Forelimb muscle (tissue), 1 donor: ENCODE measurements around the gene HTR3C. TPM values are rescaled to one million over a fixed set of nuclear protein-coding genes. Genes with fewer than 3 reads are reported as not detected.
A peak's percentile ranks its signal among the peaks of the same experiment; 100 is the strongest.
"Not testable (repeated sequence)": the region's sequence is repeated elsewhere in the genome, so short reads cannot be mapped to it uniquely, and the experiment has no call there.

ENCODE experiments used
- DNase-seq: peaks from one replicate; pipeline ENCODE4 v3.0.0-alpha.2; 2013; ENCODE audit warnings: low read depth
- polyA plus RNA-seq: library from polyadenylated mRNA; unstranded; fragments of 120-200 nt; gene quantifications from one replicate; pipeline ENCODE4 v1.2.1, GENCODE V29; 2013; ENCODE audit not compliant: insufficient read length

The HTR3C gene
- not detected for polyA plus RNA-seq

DNA sequence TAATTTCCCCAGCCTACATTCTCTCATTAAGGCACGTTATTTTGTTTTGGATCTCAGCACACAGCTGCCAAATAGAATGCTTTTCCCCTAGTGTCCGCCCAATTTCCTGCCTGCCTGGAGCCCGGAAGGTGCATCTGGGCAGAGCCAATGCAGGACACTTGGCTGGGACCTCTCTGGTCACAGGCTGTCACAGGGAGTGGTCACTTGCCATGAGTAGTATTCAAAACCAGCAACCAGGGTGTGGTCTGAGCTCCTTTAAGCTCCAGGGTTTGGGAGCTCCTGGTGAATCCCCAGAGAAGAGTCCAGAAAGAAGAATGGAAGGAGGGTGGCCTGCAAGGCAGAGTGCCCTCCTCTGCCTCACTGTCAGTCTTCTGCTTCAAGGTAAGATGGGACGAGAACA, at the start of gene HTR3C:
Gene HTR3C, plus strand, starts transcription at position 281 of the 400 bp plus-strand sequence. Its CDS starts 34 bp downstream, at position 315.
- no peak for DNase-seq

GRCh38 chr3:184003187-184003967, 49.5 kb upstream of the HTR3C start:
- no peak for DNase-seq

DNA sequence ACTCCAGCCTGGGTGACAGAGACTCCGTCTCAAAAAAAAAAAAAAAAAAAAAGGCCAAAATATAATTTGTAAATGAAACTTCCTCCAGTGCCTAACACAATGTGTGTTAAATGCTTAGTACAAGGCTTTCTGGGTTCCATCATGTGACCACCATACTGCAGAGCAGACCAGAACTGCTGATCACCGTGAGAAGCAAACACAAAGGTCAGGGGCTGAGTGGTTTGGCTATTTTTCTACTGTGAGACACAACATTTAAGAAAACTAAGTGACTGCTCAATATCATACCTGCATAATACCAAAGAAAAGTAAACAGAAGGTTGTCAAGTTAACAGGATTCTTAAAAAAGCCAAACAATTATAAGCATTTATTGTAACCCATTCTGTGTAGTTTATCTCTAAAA, 48.4 kb upstream of the HTR3C start:
- no peak for DNase-seq

DNA sequence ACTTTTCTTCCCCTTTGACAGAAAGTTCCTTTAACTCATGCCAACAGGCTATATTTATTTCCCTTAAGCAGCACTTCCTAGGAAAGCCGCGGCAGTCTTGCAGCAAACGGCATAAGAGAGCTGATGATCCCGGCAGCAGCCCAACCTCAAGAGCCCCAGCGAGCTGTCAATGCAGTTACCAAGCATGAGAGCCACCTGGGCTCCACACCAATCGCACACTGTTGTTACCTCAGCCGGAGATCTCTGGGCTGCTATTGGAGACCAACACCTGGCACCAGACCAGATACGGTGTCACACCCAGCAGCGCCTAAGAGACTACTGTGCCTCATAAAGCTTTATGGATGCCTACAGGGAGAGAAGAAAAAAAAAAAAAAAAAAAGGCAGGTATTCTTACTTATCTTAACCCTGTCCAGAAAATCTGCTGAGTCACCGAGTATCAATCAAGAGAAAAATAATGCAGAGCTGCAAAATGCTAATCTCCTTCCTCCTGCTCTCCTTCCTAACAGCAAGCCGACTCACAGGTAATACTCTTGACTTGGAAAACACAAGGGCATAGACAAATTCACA, 46.8 kb upstream of the HTR3C start:
- DNase-seq = no peak

DNA sequence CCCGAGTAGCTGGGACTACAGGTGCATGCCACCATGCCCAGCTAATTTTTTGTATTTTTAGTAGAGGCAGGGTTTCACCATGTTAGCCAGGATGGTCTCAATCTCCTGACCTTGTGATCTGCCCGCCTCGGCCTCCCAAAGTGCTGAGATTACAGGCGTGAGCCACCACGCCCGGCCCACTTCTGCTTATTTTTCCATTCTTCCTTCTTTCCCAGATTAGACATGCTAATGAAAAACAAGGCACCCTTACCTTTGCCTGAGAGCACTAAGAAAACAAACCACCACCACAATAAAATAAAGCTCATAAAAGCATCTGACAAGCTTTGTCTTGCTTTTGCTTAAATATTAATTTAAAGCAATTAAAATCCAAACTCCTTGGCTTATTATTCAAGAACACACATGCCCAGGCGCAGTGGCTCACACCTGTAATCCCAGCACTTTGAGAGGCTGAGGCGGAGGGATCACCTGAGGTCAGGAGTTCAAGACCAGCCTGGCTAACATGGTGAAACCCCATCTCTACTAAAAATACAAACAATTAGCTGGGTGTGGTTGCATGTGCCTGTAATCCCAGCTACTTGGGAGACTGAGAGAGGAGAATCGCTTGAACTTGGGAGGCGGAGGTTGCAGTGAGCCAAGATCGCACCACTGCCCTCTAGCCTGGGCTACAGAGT, 45.6 kb upstream of the HTR3C start:
- not testable (repeated sequence) for DNase-seq

GRCh38 chr3:184008161-184008560, 44.7 kb upstream of the HTR3C start:
- DNase-seq = no peak

DNA sequence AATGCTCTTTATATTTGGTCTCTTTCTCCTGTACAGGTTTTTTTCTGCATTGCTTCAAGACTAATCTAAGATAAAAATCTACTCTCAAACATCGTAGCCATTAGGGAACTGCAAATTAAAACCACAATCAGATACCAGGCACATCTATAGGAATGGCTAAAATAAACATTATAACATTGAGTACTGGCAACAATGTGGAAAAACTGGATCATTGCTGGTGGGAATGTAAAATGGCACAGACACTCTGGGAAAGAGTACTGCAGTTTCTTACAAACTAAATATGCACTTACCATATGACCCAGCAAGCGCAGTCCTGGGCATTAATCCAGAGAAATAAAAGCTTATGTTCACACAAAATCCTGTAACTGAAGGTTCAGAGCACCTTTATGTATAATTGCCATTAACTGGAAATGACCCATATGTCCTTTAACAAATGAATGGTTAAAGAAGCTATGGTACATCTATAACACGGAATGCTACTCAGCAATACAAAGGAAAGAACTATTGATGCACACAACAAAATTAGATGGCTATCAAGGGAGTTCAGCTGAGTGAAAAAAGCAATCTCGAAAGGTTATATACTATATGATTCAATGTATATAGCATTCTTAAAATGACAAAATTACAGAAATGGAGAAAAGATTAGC, 41.5 kb upstream of the HTR3C start:
- no peak for DNase-seq

GRCh38 chr3:184011937-184012889, 40.6 kb upstream of the HTR3C start:
- no peak for DNase-seq

DNA sequence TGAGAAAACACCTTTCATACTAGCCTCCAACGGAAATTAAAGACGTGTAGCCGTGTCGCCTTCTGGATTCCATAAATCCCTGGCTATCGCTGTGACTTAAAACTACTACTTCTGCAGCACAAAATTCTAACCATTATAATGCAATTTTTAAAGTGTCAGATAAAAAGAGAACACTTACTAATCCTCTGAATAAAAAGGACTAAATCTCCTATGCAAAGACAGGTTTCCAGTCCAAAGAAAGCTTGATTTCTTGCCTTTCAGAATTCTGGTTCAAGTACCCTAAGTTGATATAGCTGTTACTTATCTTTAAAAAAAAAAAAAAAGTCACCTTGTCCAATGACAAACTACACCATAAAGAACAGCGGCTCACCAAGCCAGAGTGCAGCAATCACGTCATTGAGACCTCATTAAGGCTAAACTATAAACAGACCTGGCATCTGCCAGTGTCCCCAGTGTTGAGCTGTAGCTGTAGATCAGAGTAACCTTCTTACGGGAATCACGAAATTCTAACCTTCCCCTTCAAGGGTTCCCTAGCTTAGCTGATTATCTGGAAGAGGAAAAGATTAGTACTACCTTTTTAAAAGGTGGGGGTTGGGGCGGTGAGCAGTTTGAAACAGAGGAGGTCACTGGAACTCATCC, 37.3 kb upstream of the HTR3C start:
- no peak for DNase-seq

DNA sequence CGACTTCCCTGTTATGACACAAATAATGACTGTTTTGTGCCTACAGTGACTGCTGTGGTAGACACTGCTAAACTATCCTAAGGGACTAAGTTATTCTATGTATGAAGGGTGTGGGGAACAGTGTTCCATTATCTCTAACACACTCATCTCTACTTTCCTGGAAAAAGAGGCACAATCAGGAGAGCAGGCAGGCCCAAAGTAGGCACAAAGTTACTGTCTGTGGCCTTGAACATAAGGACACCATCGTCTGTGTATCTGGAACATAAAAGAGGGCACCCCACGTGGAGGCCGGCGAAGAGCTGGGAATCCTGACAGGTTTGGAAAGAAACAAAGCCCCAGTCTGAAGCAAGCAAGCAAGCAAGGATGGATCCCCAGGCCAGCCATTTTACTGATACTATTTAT, 36.7 kb upstream of the HTR3C start:
- no peak for DNase-seq

GRCh38 chr3:184016811-184017671, 35.8 kb upstream of the HTR3C start:
- no peak for DNase-seq

GRCh38 chr3:184017672-184018423, 35.0 kb upstream of the HTR3C start, which contains the start of gene ABCC5:
ABCC5 (minus strand) TSS chr3:184017884; CDS start chr3:184014392, 3,492 bp downstream.
- peak; percentile 88 for DNase-seq

- DNase-seq = no peak
Observed at GRCh38 chr3:184018424-184018973, 34.3 kb upstream of the HTR3C start.

GRCh38 chr3:184022323-184022722, 30.5 kb upstream of the HTR3C start:
- DNase-seq = no peak

- DNase-seq = not testable (repeated sequence)
Observed at GRCh38 chr3:184025256-184025655, 27.6 kb upstream of the HTR3C start.

GRCh38 chr3:184028275-184028890, 24.5 kb upstream of the HTR3C start:
- DNase-seq = not testable (repeated sequence)

DNA sequence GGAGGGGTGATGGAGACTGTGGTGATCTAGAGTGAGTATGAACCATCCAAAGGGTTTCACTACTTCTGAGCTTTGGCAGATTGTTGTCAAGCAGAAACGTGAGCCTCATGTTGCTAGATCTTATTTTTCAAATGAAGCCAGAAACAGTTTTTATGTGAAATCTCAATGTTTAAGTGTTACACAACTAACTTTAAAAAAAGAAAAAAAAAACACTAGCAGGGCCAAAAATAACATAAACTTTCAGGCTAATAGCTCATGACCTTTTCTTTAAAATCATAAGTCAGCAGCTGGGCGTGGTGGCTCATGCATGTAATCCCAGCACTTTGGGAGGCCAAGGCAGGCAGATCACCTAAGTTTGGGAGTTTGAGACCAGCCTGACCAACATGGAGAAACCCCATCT, 23.4 kb upstream of the HTR3C start:
- no peak for DNase-seq

DNA sequence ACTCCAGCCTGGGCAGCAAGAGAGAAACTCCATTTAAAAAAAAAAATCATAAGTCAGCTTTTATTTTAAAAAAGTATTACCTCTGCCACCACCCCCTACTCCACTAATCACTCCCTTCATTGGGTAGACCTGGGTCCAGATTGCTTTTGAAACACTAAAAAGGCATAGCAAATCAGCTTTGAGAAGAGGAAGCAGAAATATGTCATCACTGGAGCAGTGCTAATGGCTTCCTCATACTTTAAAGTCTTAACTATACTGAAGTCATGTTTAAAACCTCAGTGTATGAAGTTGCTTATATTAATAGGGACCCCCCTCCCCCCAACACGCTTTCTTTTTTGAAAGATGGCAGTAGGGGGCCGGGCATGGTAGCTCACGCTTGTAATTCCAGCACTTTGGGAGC, 22.3 kb upstream of the HTR3C start:
- DNase-seq = no peak
